ENCODE data around the gene MYBL2.
"Not testable (repeated sequence)": the region's sequence is repeated elsewhere in the genome, so short reads cannot be mapped to it uniquely, and the experiment has no call there.

Gene MYBL2

GRCh38 chr20:43751167-43752050 is 84.5 kb downstream of the MYBL2 start:
- DNase-seq (ENCODE audit: low spot score), result peak; percentile 95

GRCh38 chr20:43752051-43752360 is 85.1 kb downstream of the MYBL2 start:
- no peak for DNase-seq (ENCODE audit: low spot score)

GRCh38 chr20:43752561-43753301 is 85.8 kb downstream of the MYBL2 start:
- peak; percentile 85 for DNase-seq (ENCODE audit: low spot score)

GRCh38 chr20:43755390-43755789 is 88.5 kb downstream of the MYBL2 start:
- no peak for DNase-seq (ENCODE audit: low spot score)

DNA sequence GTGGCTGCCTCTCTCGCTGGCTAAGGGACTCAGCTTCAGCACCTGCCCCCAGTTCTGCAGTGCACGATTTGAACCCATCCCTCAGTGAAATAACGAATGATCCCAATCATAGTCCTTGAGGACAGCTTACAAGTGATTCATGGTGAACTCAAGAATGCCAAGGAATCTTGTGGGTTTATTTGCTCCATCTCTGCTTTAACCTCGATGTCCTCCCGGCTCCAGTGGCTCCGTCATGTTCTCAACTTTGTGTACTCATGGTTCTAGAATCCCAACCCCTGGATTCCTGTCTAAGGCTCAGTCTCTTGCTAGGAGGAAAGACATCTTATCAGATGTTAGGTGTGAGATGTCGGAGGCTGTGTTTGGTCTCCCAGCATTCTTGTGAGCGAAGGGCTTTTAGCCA is 88.9 kb downstream of the MYBL2 start:
- no peak for DNase-seq (ENCODE audit: low spot score)

- not testable (repeated sequence) for DNase-seq (ENCODE audit: low spot score)
Observed at GRCh38 chr20:43757888-43758287, 91.0 kb downstream of the MYBL2 start.

- no peak for DNase-seq (ENCODE audit: low spot score)
Observed at GRCh38 chr20:43761386-43762340, 94.7 kb downstream of the MYBL2 start.

DNA sequence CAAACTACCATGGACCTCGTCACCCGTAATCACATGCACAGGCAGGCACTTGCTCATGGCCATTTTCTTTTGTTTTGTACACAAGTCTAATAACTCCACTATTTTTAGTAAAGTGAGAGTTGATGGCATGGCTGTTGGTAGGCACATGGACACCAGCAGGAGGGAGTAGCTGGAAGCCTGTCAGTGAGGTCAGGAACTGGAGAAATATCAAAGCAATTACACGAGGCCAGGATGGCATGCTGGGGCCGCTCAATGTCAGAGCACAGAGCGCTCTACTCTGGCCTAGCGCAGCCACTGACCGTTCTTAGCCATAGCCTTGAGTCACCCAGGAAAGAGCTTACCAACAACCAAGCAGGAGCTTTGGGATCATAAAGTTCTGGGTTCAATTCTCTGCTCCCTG is 96.0 kb downstream of the MYBL2 start:
- no peak for DNase-seq (ENCODE audit: low spot score)

GRCh38 chr20:43765916-43766315 is 99.0 kb downstream of the MYBL2 start:
- no peak for DNase-seq (ENCODE audit: low spot score)
